ENCODE data around the gene MEX3D.
"Not testable (repeated sequence)": the region's sequence is repeated elsewhere in the genome, so short reads cannot be mapped to it uniquely, and the experiment has no call there.

The MEX3D gene

DNA sequence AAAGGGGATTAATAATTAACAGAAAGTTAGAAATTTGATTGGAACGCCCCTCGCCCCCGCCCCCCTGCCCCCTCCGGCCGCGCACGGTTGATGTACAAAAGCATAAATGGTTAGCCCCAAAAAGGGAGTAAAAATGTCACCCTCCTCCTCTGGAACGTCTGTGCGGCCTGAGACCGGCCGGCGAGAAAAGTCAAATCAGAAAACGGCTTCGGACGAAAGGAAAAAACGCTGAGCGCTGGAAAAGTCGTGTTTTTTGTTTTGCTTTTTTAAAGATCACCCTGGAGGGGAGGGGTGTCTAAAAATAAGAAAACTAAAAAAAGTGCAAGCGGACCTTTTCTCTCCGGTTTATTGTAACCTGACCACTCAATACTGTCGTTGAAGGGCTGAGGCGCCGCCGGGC, 13.2 kb downstream of the MEX3D start:
- FAIRE-seq (no peak), DNase-seq (ENCODE audit: insufficient read length, low spot score) (no peak)
- no peak for TF ChIP-seq POLR2AphosphoS5 (IDR thresholded peaks at IDR 0.05; ENCODE audit: low read depth, low read length)
- TF ChIP-seq POU2F2 (IDR thresholded peaks at IDR 0.05; ENCODE audit: low read depth, low read length), result no peak
- no peak for TF ChIP-seq PAX5 (IDR thresholded peaks at IDR 0.05; ENCODE audit: insufficient read depth, low read length, severe bottlenecking)
- no peak for TF ChIP-seq POLR2A (IDR thresholded peaks at IDR 0.05; ENCODE audit: low read depth, low read length)
- no peak for TF ChIP-seq TAF1 (IDR thresholded peaks at IDR 0.05; ENCODE audit: low read depth, low read length)
- no peak for TF ChIP-seq SPI1 (IDR thresholded peaks at IDR 0.05; ENCODE audit: low read depth, low read length)

GRCh38 chr19:1553415-1553814, 14.7 kb downstream of the MEX3D start:
- DNase-seq (ENCODE audit: insufficient read length, low spot score), result no peak
- FAIRE-seq, result no peak
- no peak for TF ChIP-seq SPI1 (IDR thresholded peaks at IDR 0.05; ENCODE audit: low read depth, low read length)
- TF ChIP-seq POLR2AphosphoS5 (IDR thresholded peaks at IDR 0.05; ENCODE audit: low read depth, low read length), result no peak
- no peak for TF ChIP-seq POU2F2 (IDR thresholded peaks at IDR 0.05; ENCODE audit: low read depth, low read length)
- TF ChIP-seq PAX5 (IDR thresholded peaks at IDR 0.05; ENCODE audit: insufficient read depth, low read length, severe bottlenecking), result no peak

DNA sequence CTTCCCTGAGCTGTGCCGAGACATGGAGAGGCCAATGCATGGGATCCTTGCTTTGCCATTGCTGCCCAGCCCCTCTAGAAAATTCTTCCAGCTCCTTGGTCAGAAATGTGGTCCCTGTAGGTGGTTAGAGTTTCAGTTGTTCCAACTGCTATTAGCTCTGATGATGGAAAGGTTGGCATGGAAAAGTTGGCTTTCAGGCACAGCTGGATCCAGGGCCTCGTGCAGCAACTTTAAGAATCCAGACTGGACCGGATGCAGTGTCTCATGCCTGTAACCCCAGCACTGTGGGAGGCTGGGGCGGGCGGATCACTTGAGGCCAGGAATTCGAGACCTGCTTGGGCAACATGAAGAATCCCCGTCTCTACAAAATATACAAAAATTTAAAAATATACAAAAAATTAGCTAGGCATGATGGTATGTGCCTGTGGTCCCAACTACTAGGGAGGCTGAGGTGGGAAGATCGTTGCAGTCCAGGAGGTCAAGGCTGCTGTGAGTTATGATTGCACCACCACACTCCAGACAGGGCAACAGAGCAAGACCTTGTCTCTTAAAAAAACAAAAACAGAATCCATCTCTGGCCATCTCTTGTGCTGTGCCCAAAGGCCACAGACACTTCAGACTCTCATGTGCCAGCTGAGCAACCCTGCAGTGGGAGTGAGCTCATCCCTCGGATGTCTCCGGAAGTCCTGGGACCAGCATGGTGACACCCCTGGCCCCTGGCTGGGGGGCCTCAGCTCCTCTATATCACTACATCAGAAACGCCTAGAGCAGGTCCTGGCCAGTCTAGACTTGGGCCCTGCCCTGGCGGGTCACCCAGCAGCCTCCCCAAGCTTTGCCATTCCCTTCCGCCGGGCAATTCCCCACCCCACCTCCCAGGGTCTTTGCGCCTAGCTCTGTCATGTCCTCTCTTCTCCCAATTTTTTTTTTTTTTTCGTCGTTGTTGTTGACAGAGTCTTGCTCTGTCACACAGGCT, 16.8 kb downstream of the MEX3D start:
- TF ChIP-seq POLR2AphosphoS5 (IDR thresholded peaks at IDR 0.05; ENCODE audit: low read depth, low read length) (no peak), POU2F2 (IDR thresholded peaks at IDR 0.05; ENCODE audit: low read depth, low read length) (no peak), POLR2A (IDR thresholded peaks at IDR 0.05; ENCODE audit: low read depth, low read length) (no peak), PAX5 (IDR thresholded peaks at IDR 0.05; ENCODE audit: insufficient read depth, low read length, severe bottlenecking) (no peak), SPI1 (IDR thresholded peaks at IDR 0.05; ENCODE audit: low read depth, low read length) (no peak), TAF1 (IDR thresholded peaks at IDR 0.05; ENCODE audit: low read depth, low read length) (no peak)
- FAIRE-seq, result no peak
- no peak for DNase-seq (ENCODE audit: insufficient read length, low spot score)

- DNase-seq (ENCODE audit: insufficient read length, low spot score), result no peak
- no peak for FAIRE-seq
- TF ChIP-seq SPI1 (IDR thresholded peaks at IDR 0.05; ENCODE audit: low read depth, low read length), result no peak
- no peak for TF ChIP-seq PAX5 (IDR thresholded peaks at IDR 0.05; ENCODE audit: insufficient read depth, low read length, severe bottlenecking)
- no peak for TF ChIP-seq POLR2A (IDR thresholded peaks at IDR 0.05; ENCODE audit: low read depth, low read length)
- TF ChIP-seq POLR2AphosphoS5 (IDR thresholded peaks at IDR 0.05; ENCODE audit: low read depth, low read length), result no peak
- TF ChIP-seq POU2F2 (IDR thresholded peaks at IDR 0.05; ENCODE audit: low read depth, low read length), result no peak
- no peak for TF ChIP-seq TAF1 (IDR thresholded peaks at IDR 0.05; ENCODE audit: low read depth, low read length)
Observed at GRCh38 chr19:1549332-1549945, 18.7 kb downstream of the MEX3D start.

- DNase-seq (ENCODE audit: insufficient read length, low spot score) (no peak), FAIRE-seq (no peak)
Observed at GRCh38 chr19:1540365-1540925, 27.7 kb downstream of the MEX3D start.

GRCh38 chr19:1539749-1540148, 28.4 kb downstream of the MEX3D start:
- not testable (repeated sequence) for FAIRE-seq; DNase-seq (ENCODE audit: insufficient read length, low spot score)

More at GRCh38 chr19:1540365-1540925, 27.7 kb downstream of the MEX3D start:
- no peak for TF ChIP-seq TAF1 (IDR thresholded peaks at IDR 0.05; ENCODE audit: low read depth, low read length)
- no peak for TF ChIP-seq SPI1 (IDR thresholded peaks at IDR 0.05; ENCODE audit: low read depth, low read length)
- TF ChIP-seq POU2F2 (IDR thresholded peaks at IDR 0.05; ENCODE audit: low read depth, low read length), result no peak
- no peak for TF ChIP-seq POLR2AphosphoS5 (IDR thresholded peaks at IDR 0.05; ENCODE audit: low read depth, low read length)
- TF ChIP-seq POLR2A (IDR thresholded peaks at IDR 0.05; ENCODE audit: low read depth, low read length), result no peak
- TF ChIP-seq PAX5 (IDR thresholded peaks at IDR 0.05; ENCODE audit: insufficient read depth, low read length, severe bottlenecking), result no peak

GRCh38 chr19:1538978-1539377, 29.1 kb downstream of the MEX3D start:
- FAIRE-seq (no peak), DNase-seq (ENCODE audit: insufficient read length, low spot score) (no peak)
- TF ChIP-seq POU2F2 (IDR thresholded peaks at IDR 0.05; ENCODE audit: low read depth, low read length), result no peak

DNA sequence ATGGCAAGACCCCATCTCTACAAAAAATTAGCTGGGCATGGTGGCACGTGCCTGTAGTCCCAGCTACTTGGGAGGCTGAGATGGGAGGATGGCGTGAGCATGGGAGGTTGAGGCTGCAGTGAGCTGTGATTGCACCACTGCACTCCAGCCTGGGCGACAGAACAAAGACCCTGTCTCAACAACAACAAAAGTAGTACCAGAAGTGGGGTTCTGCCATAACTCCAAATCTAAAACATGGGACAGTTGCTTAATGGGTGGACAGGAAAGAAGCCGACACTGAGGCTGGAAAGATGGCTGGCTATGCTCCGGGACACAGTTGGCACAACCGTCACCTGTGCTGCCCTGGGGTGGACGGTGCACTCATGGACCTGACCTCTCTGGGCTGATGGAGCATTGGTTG, 32.4 kb downstream of the MEX3D start:
- not testable (repeated sequence) for FAIRE-seq; DNase-seq (ENCODE audit: insufficient read length, low spot score)

DNA sequence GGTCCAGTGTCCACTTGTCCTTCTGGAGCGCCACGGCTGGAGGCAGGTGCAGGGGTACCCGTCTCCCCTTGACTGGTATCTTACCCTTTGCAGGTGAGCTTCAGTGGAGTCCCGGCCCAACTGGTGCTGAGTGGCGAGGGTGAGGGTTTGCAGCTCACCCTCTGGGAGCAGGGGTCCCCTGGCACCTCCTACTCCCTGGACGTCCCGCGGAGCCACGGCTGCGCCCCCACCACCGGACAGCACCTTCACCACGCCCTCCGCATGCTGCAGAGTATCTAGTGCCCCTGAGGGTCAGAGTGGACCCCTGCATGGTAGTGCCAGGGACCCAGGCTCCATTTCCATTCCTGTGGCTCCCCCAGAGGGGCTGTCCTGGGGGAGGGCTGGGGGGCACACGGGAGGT, 33.2 kb downstream of the MEX3D start:
- DNase-seq (ENCODE audit: insufficient read length, low spot score), result no peak
- no peak for TF ChIP-seq POLR2A (IDR thresholded peaks at IDR 0.05; ENCODE audit: low read depth, low read length)
- no peak for FAIRE-seq

DNA sequence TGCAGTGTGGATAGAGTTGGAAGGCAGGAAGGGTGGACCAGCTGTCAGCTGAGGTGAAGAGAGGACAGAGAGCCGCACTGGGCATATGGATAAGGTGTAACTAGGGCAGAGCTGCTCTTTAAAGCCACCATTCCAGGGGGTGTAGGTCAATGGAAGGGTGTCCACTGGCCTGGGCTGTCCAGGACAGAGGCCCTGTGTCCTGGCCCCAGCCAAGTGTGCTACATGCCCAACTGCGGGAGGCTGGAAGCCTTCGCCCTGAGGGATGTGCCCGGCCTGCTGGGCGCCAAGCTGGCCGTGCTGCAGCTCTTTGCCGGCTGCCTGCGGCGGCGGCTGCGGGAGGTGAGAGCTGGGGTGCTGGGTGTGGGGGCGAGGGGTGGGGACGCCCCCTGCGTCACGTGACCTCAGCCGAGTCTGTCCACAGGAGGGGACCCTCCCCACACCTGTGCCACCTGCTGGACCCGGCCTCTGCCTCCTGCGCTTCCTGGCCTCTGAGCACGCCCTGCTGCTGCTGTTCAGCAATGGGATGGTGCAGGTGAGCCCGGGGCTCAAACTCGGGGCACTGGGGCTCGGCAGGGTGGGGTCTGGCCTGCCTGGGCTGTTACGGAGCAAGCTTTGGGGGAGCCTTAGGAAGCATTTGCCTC, 34.5 kb downstream of the MEX3D start:
- no peak for FAIRE-seq
- TF ChIP-seq PAX5 (IDR thresholded peaks at IDR 0.05; ENCODE audit: insufficient read depth, low read length, severe bottlenecking) (no peak), POU2F2 (IDR thresholded peaks at IDR 0.05; ENCODE audit: low read depth, low read length) (no peak), TAF1 (IDR thresholded peaks at IDR 0.05; ENCODE audit: low read depth, low read length) (no peak), SPI1 (IDR thresholded peaks at IDR 0.05; ENCODE audit: low read depth, low read length) (no peak), POLR2AphosphoS5 (IDR thresholded peaks at IDR 0.05; ENCODE audit: low read depth, low read length) (no peak), POLR2A (IDR thresholded peaks at IDR 0.05; ENCODE audit: low read depth, low read length) (no peak)
- no peak for DNase-seq (ENCODE audit: insufficient read length, low spot score)
